Epithelial cell of esophagus (primary cell): ENCODE results near the gene FHOD3.
"Not testable (repeated sequence)": the region's sequence is repeated elsewhere in the genome, so short reads cannot be mapped to it uniquely, and the experiment has no call there.

Experiments
- DNase-seq: peaks from one replicate; pipeline ENCODE4 v3.0.0; 2010; ENCODE audit warnings: low read depth
- H3K4me3 ChIP-seq: 2 replicates; pipeline ENCODE4 v1.5.1; 2011; ENCODE audit warnings: mild to moderate bottlenecking, low read length, control low read depth
- CTCF ChIP-seq: IDR thresholded peaks from 2 replicates; pipeline ENCODE4 v1.5.1; 2011; ENCODE audit warnings: low read depth, mild to moderate bottlenecking, low read length, control low read depth, inconsistent platforms; ENCODE audit not compliant: insufficient read depth; ENCODE audit errors: missing control alignments

FHOD3 gene

DNA sequence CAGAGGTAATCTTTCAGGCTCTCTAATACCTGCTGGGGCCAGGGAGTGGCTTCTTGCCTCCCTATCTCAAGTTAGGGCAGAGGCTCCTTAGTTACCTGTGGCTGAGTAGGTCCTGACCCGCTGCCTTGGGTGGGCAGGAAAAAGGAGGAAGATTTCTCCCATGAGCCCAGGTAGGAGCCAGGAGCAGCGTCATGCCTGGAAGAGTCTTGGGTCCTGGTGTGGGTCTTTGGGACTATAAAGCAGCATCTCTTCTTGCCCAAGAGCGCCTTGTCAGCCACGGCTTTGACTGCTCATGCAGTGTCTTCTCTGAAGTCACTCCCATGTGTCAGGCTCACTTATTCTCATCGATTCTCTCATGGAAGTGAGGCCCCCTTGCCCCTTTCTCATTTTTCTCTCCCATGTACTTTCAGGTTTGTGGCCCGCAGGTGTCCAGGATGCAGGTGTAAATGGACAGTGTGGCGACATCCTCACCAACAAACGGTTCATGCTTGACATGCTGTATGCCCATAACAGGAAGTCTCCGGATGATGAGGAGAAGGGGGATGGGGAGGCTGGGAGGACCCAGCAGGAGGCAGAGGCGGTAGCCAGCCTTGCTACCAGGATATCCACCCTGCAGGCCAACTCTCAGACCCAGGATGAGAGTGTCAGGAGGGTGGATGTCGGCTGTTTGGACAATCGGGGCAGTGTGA is 420.1 kb downstream of the FHOD3 start:
- H3K4me3 ChIP-seq, result no peak overlapping the region
- DNase-seq, result no peak
- TF ChIP-seq CTCF, result no peak

DNA sequence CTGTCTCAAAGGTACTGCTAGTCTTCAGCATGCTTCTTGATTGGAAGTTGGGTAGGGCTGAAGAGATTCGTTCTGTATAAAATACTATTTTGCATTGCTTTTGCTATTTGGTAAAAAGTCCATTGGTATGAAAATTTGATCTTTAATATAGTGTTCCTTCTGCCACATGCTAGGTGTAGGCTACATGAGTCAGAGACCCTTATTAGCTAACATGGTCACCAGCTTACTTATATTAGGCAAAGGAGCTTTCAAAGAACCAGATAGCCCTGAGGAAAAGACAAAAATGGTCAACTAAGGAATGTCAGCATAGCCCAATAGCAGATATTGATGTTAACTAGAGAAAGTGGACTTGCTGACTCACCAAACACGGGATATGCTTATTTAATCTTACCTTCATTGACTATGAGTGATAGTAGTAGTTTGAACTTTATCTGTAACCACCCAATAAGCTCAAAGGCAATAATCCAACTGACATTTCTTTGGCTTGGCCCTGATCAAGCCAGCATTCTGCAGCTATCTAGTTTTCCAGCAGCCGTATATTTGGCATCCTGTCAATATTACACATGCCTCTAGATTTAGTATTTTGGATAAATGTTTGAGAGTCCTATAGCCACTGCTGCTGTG is 421.3 kb downstream of the FHOD3 start:
- no peak for DNase-seq
- no peak for TF ChIP-seq CTCF

DNA sequence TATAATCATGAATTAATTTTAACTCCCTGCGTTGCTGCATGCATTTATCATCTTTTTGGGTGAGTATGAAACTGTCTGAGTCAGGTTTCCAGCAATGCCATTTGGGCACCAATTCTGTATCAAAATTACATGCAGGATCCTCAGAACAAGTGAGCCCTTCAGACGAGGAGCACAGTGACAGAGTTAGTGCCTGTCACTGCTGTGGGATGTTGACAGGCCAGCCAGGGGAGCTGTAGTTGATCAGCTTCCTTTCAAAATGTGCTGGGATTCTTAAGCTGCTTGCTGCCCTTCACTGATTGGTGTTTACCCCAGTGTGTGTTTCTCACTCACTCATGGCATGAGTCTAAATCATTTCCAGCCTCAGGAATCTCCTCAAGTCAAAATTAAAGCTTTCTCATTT is 422.1 kb downstream of the FHOD3 start:
- no peak for TF ChIP-seq CTCF
- DNase-seq, result no peak
- H3K4me3 ChIP-seq, result no peak overlapping the region

More for the DNA sequence above, 421.3 kb downstream of the FHOD3 start:
- H3K4me3 ChIP-seq, result no peak overlapping the region

- DNase-seq, H3K4me3 ChIP-seq: not testable (repeated sequence)
Measured at GRCh38 chr18:36721351-36721750, 423.8 kb downstream of the FHOD3 start.

DNA sequence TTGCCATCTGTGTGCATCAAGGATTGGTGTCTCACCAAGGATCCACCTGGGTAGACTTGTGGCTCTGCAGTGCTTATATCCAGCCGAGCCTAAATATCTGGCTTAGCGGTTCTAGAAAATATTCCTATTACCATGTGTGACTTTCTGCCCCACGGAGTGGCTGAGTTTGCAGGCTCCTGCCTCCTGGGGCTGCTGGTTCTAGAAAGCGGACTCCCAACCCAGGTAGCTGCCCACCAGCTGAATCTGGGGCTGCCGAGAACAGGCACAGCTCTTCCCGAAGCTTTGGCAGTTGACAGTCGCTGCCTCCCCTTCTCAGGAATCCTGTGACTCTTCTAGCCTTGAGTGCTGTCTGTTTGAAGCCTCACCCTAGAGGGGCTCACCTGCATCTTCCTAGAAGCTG is 426.7 kb downstream of the FHOD3 start:
- no peak overlapping the region for H3K4me3 ChIP-seq
- TF ChIP-seq CTCF, result no peak
- DNase-seq, result no peak

GRCh38 chr18:36724591-36725001 is 427.1 kb downstream of the FHOD3 start:
- TF ChIP-seq CTCF, result no peak
- no peak for DNase-seq
- H3K4me3 ChIP-seq, result no peak overlapping the region

DNA sequence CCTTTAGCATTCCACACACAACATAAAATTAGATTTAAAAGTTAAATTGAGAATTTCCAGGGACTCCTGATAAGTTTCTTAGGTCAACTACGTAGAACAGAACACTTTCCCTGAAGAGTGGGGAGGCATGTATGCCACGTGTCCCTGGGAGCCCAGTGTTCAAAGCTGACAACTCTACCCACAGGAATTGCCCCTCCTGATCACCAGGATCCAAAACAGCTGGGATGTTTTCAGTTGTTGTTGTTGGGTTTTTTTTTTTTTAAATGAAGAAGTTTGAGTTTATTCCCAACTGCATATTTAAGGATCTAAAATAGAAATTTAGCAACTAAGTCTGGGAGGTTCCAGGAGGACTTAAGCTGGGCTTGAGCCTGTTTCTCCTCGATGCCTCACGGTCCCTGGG is 430.8 kb downstream of the FHOD3 start:
- TF ChIP-seq CTCF, result no peak
- no peak for DNase-seq
- no peak overlapping the region for H3K4me3 ChIP-seq
